Large intestine (tissue), 3 donors: Measurements from ENCODE around the gene ACTR2. TPM values are rescaled to one million over a fixed set of nuclear protein-coding genes. Genes with fewer than 3 reads are reported as not detected.

Source experiments
- DNase-seq, 2 donors: peaks; one replicate each; pipeline versions ENCODE4 v3.0.0 to v3.0.0-alpha.2; 2013
- H3K27ac ChIP-seq: one replicate; pipeline ENCODE4 v1.5.1; 2013; ENCODE audit warnings: low read length
- H3K27me3 ChIP-seq: 2 replicates; pipeline ENCODE4 v1.6.1; 2013; ENCODE audit warnings: low read length; ENCODE audit not compliant: control insufficient read depth, insufficient read depth
- H3K36me3 ChIP-seq: 2 replicates; pipeline ENCODE4 v1.6.1; 2013; ENCODE audit warnings: low read length; ENCODE audit not compliant: control insufficient read depth, insufficient read depth
- H3K4me1 ChIP-seq: one replicate; pipeline ENCODE4 v1.6.1; 2013; ENCODE audit warnings: low read length; ENCODE audit not compliant: control insufficient read depth, insufficient read depth
- H3K4me3 ChIP-seq: one replicate; pipeline ENCODE4 v1.5.1; 2013; ENCODE audit warnings: low read length
- H3K9me3 ChIP-seq: one replicate; pipeline ENCODE4 v1.6.1; 2013; ENCODE audit warnings: mild to moderate bottlenecking, low read depth, low read length, moderate library complexity; ENCODE audit not compliant: control insufficient read depth
- WGBS: methylation state at CpG from one replicate; pipeline ENCODE4 v1.1.5; 2013; ENCODE audit warnings: low lambda C conversion rate; ENCODE audit not compliant: insufficient coverage; 5-methylcytosine and 5-hydroxymethylcytosine counted together
- polyA plus RNA-seq: library from polyadenylated mRNA; unstranded; fragments of 120-200 nt; gene quantifications from one replicate; pipeline ENCODE4 v1.2.1, GENCODE V29; 2013

Gene ACTR2
- polyA plus RNA-seq, 1 donor: 181 TPM

DNA sequence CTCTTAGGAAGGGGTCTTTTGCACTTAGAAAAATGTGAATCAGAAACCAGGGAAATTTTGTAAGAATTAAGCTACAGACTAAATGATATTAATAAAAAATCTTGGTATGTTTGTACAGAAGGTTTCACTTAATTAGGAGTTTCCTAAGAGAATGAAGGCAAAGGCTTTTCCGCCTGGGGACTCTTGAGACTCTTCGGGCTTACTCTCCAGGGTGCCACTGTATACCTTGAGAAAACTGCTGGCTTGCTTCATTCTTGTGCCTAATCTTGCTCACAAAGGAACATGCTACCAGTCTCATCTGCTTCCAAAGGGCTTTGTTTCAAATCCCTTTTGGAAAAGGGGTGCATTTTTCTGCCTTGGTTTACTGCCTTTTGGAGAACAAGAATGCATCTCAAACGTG, 49.5 kb downstream of the ACTR2 start:
- H3K36me3 ChIP-seq: peaks cover 13% of the 10 kb centered on the region
- WGBS: no CpG with 5 or more reads among the region's 3 CpGs
- H3K9me3 ChIP-seq: no peaks in the 10 kb centered on the region
- no peak for DNase-seq
- no peaks in the 10 kb centered on the region for H3K27me3 ChIP-seq
- no peak overlapping the region for H3K27ac ChIP-seq
- H3K4me3 ChIP-seq: no peak overlapping the region
- no peaks in the 10 kb centered on the region for H3K4me1 ChIP-seq

- Histone ChIP-seq H3K36me3 (peaks cover 7% of the 10 kb centered on the region), H3K4me3 (no peak overlapping the region), H3K27me3 (no peaks in the 10 kb centered on the region), H3K27ac (no peak overlapping the region), H3K4me1 (no peaks in the 10 kb centered on the region), H3K9me3 (no peaks in the 10 kb centered on the region)
- no CpG with 5 or more reads among the region's 5 CpGs for WGBS
- DNase-seq: no peak
Observed at GRCh38 chr2:65277791-65278483, 50.3 kb downstream of the ACTR2 start.

DNA sequence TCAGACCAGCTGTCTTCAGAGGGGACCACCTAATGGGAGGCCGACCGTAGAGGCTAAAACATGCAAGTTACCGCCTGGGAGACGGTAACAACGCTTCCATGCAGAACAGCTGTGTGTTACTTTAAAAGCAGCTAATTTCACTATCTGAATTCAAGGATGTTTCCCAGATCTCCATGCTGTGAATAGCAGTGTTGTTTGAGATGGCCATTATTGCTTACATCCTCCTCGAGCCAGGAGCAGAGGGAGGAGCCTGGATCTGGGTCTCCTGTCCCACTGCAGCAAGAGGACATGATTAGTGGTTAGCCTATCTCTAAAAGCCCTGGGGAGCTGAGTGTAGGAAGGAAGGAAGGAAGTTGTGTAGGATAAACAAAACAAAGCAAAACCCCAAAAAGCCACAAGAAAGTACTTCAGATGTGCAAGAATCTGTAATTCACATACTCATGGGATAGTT, 50.9 kb downstream of the ACTR2 start:
- Histone ChIP-seq H3K27me3 (no peaks in the 10 kb centered on the region), H3K27ac (no peak overlapping the region), H3K4me1 (no peaks in the 10 kb centered on the region), H3K36me3 (peaks cover 2% of the 10 kb centered on the region), H3K4me3 (no peak overlapping the region), H3K9me3 (no peaks in the 10 kb centered on the region)
- no CpG with 5 or more reads among the region's 6 CpGs for WGBS
- DNase-seq: peak in 1 of 2 donors; percentile 30

DNA sequence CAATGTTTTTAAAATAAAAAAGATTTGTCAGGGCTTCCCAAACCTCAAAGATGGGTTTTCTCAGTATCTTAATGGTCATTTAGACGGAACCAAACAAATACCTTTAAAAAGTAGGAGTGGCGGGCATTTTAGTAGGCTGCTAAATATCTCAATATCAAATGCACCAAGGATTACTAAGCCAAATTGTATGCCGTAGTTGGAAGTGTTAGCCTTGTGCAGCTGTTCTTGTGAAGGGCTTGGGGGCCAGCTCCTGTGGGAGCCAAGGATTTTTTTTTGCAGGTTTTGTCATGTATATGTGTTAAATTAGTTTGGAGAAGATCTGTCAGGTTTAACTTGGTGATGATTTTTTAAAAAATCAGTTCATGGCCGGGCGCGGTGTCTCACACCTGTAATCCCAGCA, 52.1 kb downstream of the ACTR2 start:
- H3K27me3 ChIP-seq: no peaks in the 10 kb centered on the region
- no peak overlapping the region for H3K4me3 ChIP-seq
- no peak for DNase-seq
- no peak overlapping the region for H3K27ac ChIP-seq
- no CpG with 5 or more reads among the region's 6 CpGs for WGBS
- no peaks in the 10 kb centered on the region for H3K4me1 ChIP-seq
- H3K9me3 ChIP-seq: no peaks in the 10 kb centered on the region
- H3K36me3 ChIP-seq: peaks cover 2% of the 10 kb centered on the region

DNA sequence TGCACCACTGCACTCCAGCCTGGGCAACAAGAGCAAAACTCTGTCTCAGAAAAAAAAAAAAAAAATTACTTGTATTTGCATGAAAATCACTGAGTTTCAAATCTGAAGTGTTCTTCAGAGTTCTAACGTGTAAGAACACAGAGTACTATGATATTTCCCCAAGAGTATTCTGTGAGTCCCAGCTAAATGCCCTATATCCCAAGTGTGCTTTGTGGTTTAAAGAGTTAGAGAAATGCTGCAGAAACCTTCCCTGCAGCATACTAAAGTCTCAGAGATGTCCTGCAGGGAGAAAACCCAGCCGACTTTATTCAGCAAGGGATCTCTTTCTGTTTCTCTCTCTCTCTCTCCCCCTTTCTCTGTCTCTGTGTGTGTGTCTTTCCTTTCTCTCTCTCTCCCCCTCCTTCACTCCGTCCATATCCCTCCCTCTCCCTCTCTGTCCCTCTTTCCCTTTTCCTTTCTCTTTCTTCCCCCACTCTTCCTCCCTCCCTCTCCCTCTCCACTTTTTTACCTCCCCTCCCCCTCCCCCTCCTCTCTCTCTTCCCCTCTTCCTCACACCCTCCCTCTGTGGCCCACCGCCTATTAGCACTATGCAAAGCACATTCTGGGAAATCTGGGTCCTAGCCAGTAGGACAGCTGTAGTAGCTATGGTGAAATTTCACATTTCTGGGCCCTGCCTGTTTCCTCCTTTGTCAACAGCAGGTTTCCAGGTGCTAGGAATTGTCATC, 54.2 kb downstream of the ACTR2 start:
- DNase-seq: peak in 1 of 2 donors; percentile 44
- Histone ChIP-seq H3K27me3 (no peaks in the 10 kb centered on the region), H3K4me1 (no peaks in the 10 kb centered on the region), H3K4me3 (no peak overlapping the region), H3K27ac (no peak overlapping the region), H3K9me3 (no peaks in the 10 kb centered on the region), H3K36me3 (no peaks in the 10 kb centered on the region)
- WGBS: 89% methylated on average over 1 of the region's 4 CpGs

- H3K36me3 ChIP-seq: no peaks in the 10 kb centered on the region
- H3K9me3 ChIP-seq: no peaks in the 10 kb centered on the region
- H3K27ac ChIP-seq: no peak overlapping the region
- no peaks in the 10 kb centered on the region for H3K27me3 ChIP-seq
- H3K4me1 ChIP-seq: no peaks in the 10 kb centered on the region
- WGBS: no CpG with 5 or more reads among the region's 3 CpGs
- no peak for DNase-seq
- no peak overlapping the region for H3K4me3 ChIP-seq
Observed at GRCh38 chr2:65282477-65283053, 54.9 kb downstream of the ACTR2 start.

DNA sequence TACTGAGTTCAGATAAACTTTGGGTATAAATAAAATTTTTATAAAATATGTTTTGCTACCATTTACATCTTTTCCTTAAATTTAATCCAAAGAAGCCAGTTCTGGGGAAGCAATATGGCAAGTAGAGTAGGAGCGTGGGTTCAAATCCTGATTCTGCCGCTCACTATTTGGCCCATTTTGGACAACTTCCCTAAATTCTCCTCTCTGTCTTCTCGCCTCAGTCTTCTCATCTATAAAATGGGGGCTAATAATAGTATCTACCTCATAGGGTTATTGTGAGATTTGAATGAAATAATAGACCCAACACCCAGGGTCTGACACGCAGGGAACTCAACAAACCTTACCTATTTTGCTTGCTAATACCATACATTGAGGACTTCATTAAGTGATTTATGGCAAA, 59.7 kb downstream of the ACTR2 start:
- Histone ChIP-seq H3K27me3 (no peaks in the 10 kb centered on the region), H3K9me3 (no peaks in the 10 kb centered on the region), H3K4me1 (peaks cover 2% of the 10 kb centered on the region), H3K27ac (no peak overlapping the region), H3K4me3 (no peak overlapping the region), H3K36me3 (no peaks in the 10 kb centered on the region)
- DNase-seq: no peak
- WGBS: no CpG with 5 or more reads among the region's 4 CpGs

- Histone ChIP-seq H3K9me3 (no peaks in the 10 kb centered on the region), H3K27ac (no peak overlapping the region), H3K27me3 (no peaks in the 10 kb centered on the region), H3K4me3 (no peak overlapping the region), H3K36me3 (no peaks in the 10 kb centered on the region), H3K4me1 (peaks cover 2% of the 10 kb centered on the region)
- DNase-seq: no peak
- 70% methylated on average over 2 of the region's 11 CpGs for WGBS
Observed at GRCh38 chr2:65291216-65292105, 63.8 kb downstream of the ACTR2 start.

DNA sequence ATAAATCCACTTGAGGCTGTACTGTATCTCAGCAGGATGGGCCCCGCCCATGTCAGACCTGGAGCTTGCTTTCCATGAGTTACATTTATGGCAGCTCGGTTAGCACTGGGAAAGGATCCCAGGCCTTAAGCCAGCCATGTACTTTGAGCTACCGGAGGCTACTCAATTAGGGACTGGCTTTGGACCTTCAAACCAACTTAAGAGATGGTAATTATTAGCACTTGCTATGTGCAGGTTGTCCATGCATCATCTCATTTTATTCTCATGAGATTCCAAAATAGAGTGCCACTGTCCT, 64.4 kb downstream of the ACTR2 start:
- Histone ChIP-seq H3K36me3 (no peaks in the 10 kb centered on the region), H3K27ac (no peak overlapping the region), H3K4me3 (no peak overlapping the region), H3K9me3 (no peaks in the 10 kb centered on the region), H3K27me3 (no peaks in the 10 kb centered on the region), H3K4me1 (peaks cover 2% of the 10 kb centered on the region)
- no CpG with 5 or more reads among the region's 3 CpGs for WGBS
- DNase-seq: peak in 1 of 2 donors; percentile 72

- Histone ChIP-seq H3K4me1 (peaks cover 2% of the 10 kb centered on the region), H3K27me3 (no peaks in the 10 kb centered on the region), H3K36me3 (no peaks in the 10 kb centered on the region), H3K4me3 (no peak overlapping the region), H3K9me3 (no peaks in the 10 kb centered on the region), H3K27ac (no peak overlapping the region)
- no peak for DNase-seq
- WGBS: 100% methylated on average over 1 of the region's 21 CpGs
Observed at GRCh38 chr2:65292461-65293011, 64.9 kb downstream of the ACTR2 start.
